ENCODE measurements around the gene HACL1.

The HACL1 gene

GRCh38 chr3:15592968-15593367 lies 8.4 kb downstream of the HACL1 start:
- intact Hi-C loops (cut with DNase I), result no loop called here
- no peak for DNase-seq

- DNase-seq, result no peak
- intact Hi-C loops (cut with DNase I), result no loop called here
Measured at GRCh38 chr3:15591928-15592327, 9.4 kb downstream of the HACL1 start.

- intact Hi-C loops (cut with DNase I), result no loop called here
- no peak for DNase-seq
Measured at GRCh38 chr3:15591242-15591641, 10.1 kb downstream of the HACL1 start.

- peak in 1 of 42 donors; percentile 21 for DNase-seq
- intact Hi-C loops (cut with DNase I), result no loop called here
Measured at GRCh38 chr3:15585111-15585845, 16.1 kb downstream of the HACL1 start.

- no peak for DNase-seq
- intact Hi-C loops (cut with DNase I), result no loop called here
Measured at GRCh38 chr3:15581471-15582394, 19.6 kb downstream of the HACL1 start.

- intact Hi-C loops (cut with DNase I), result no loop called here
- no peak for DNase-seq
Measured at GRCh38 chr3:15579051-15579450, 22.3 kb downstream of the HACL1 start.

GRCh38 chr3:15578289-15578867 lies 23.0 kb downstream of the HACL1 start:
- peak in 22 of 42 donors; percentile 10 to 79 (median 36) for DNase-seq
- intact Hi-C loops (cut with DNase I), result no loop called here

GRCh38 chr3:15576475-15576874 lies 24.9 kb downstream of the HACL1 start:
- no peak for DNase-seq
- intact Hi-C loops (cut with DNase I), result no loop called here

- intact Hi-C loops (cut with DNase I), result no loop called here
- no peak for DNase-seq
Measured at GRCh38 chr3:15575446-15575845, 25.9 kb downstream of the HACL1 start.

- no peak for DNase-seq
- intact Hi-C loops (cut with DNase I), result no loop called here
Measured at GRCh38 chr3:15572138-15572537, 29.2 kb downstream of the HACL1 start.

- intact Hi-C loops (cut with DNase I), result no loop called here
- DNase-seq, result no peak
Measured at GRCh38 chr3:15563190-15563589, 38.2 kb downstream of the HACL1 start.

- DNase-seq, result no peak
- intact Hi-C loops (cut with DNase I), result no loop called here
Measured at GRCh38 chr3:15562560-15562959, 38.8 kb downstream of the HACL1 start.

- intact Hi-C loops (cut with DNase I), result loop anchor here (5.0 kb wide), 1 partner anchor 356 kb away; no protein-coding TSS in a partner anchor
- DNase-seq, result no peak
Measured at GRCh38 chr3:15558581-15558980, 42.8 kb downstream of the HACL1 start.

- intact Hi-C loops (cut with DNase I), result loop anchor here (5.0 kb wide), 1 partner anchor 355 kb away; no protein-coding TSS in a partner anchor
- DNase-seq, result peak in 17 of 42 donors; percentile 9 to 60 (median 30)
Measured at GRCh38 chr3:15557511-15557946, 43.8 kb downstream of the HACL1 start.

- intact Hi-C loops (cut with DNase I), result loop anchor here (5.0 kb wide), 1 partner anchor 354 kb away; no protein-coding TSS in a partner anchor
- DNase-seq, result no peak
Measured at GRCh38 chr3:15556512-15556911, 44.9 kb downstream of the HACL1 start.

GRCh38 chr3:15553749-15554148 lies 47.6 kb downstream of the HACL1 start:
- no peak for DNase-seq
- intact Hi-C loops (cut with DNase I), result no loop called here

GRCh38 chr3:15551902-15552301 lies 49.5 kb downstream of the HACL1 start:
- no peak for DNase-seq
- intact Hi-C loops (cut with DNase I), result no loop called here

GRCh38 chr3:15549846-15550245 lies 51.5 kb downstream of the HACL1 start:
- no peak for DNase-seq
- intact Hi-C loops (cut with DNase I), result no loop called here

GRCh38 chr3:15542614-15543013 lies 58.8 kb downstream of the HACL1 start:
- DNase-seq, result peak in 2 of 42 donors; percentile 13 to 40
- intact Hi-C loops (cut with DNase I), result no loop called here

GRCh38 chr3:15541371-15541770 lies 60.0 kb downstream of the HACL1 start:
- DNase-seq, result no peak
- intact Hi-C loops (cut with DNase I), result no loop called here

Measured in head of caudate nucleus (tissue), 42 donors.